ENCODE data around the gene MMD2.
"Not testable (repeated sequence)": the region's sequence is repeated elsewhere in the genome, so short reads cannot be mapped to it uniquely, and the experiment has no call there.

Gene MMD2, protein sequence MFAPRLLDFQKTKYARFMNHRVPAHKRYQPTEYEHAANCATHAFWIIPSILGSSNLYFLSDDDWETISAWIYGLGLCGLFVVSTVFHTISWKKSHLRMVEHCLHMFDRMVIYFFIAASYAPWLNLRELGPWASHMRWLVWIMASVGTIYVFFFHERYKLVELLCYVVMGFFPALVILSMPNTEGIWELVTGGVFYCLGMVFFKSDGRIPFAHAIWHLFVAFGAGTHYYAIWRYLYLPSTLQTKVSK

DNA sequence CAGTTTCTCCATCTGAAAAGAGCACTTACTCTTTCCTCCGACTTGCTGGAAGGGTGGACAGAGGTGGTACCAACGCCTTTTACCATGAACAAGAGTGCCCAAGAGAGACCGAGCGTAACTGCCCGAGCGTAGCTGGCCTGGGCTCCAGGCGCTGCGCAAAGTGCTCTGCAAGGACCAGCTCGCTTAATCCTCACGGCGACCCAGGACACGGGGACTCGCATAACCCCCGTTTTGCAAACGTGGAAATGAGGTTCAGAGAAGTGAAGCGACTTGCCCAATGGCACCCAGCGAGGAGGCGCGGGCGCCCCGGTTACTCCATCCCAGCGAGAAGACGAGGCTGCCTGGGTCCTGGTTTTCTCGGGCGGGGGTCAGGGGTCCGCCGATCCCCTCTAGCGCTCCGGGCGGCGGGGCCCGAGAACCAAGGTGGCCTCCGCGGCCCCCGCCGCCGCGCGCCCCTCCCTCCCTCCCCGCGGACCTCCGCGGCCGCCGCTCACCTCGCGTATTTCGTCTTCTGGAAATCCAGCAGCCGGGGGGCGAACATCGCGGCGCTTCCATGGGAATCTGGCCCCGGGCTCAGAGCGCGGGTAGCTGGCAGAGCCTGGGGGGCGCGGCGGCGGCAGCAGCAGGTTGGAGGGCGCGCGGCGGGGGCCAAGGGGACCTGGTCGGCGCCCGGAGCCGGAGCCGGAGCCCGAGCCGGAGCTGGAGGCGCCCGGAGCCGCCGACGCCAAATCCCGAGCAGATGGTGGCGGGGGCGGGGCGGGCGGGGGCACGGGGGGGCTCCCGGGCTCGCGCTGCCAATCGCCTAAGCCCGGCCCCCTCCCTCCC is at the start of gene MMD2:
MMD2 (minus strand) TSS at position 711 of the 825 bp plus-strand sequence; CDS start at position 541, 170 bp downstream.
- DNase-seq = no peak

DNA sequence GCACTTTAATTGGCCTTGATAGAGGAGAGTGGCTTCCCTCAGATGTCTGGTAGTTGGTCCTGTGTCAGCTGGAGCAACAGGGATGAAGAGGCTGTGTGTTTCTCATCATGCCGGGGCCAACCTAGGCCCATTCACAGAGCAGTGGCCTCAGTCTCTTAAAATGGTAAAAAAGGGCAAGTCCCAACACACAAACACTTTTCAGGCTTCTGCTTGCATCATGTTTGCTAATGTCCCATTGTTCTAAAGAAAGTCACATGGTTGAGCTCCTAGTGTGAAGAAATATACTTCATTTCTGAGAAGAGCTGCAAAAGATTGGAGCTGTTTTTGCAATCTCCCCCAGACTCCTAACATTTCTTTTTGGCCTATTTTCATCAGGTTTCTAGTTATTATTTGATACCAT is 46.1 kb upstream of the MMD2 start:
- no peak for DNase-seq

DNA sequence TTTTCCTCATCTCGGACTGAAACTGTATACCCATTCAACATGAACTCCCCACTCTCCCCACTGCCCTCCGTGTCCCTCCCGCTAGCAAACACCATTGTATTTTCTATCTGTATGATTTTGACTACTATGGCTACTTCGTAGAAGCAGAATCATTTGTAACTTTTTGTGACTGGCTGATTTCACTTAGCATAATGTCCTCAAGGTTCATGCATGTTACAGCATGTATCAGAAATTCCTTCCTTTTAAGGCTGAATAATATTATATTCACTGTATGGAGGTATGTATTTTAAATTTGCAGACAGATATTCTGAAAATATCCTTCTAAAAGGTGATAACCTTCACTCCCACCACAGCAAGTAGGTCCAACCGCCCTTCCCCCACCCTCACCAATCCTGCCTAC is 42.9 kb upstream of the MMD2 start:
- no peak for DNase-seq

DNA sequence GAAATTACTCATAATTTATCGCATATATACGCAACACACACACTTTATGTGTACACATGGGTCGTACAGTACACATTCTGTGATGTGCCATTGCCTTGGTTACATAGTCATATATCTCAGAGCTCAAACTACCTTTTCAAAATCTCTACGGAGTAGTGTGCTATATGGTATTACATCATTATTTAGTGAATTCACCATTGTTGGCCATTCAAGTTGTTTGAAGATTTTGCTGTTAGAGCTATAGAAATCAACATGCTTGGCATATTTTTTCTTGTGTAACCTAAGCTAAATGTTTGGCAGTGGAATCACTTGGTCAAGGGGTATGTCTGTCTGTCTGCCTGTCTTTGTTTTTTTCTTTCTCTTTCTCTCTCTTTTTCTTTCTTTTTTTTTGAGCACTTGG is 42.0 kb upstream of the MMD2 start:
- DNase-seq = no peak

DNA sequence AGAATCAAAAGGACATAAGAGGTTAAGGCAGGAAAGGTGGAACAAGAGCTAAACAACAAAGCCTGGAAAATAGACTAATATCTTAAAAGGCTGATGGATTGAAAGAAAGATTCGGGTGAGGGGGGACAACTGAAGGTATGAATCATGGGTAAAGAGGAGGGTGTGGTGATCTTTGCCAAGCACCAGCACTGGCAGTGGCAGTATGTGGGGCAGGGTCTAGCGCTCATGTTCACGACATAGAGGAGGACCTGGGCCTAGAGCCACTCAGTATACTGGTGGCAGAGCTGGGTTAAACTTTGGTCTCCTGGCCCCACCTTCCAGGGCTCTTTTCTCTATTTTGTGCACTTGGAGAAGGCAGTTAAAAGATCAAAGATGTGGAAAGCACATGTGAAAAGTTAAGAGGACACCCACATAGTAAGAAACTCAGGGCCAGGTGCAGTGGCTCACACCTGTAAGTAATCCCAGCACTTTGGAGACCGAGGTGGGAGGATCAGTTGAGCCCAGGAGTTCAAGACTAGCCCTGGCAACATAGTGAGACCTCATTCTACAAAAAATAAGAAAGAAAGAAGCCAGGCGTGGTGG is 40.5 kb upstream of the MMD2 start:
- DNase-seq = no peak

DNA sequence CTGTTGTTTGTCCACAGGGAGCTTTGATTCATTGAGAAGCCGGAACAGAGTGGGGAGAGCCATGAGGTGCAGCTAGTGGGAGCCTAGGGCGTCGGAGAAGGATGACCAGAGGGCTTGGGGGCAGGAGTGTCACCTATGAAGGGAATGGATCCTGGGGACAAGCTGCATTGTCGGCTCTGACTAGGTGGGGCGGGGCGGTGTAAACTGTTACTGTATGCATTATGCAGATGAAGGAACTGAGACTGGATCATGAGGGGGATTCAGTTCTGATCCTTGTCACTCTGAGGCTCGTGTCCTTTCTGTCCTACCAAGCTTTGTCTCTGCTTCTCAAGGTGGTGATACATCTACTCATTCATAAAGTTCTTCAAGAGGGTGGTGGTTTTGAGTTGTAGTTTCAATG is 39.9 kb upstream of the MMD2 start:
- DNase-seq = no peak

DNA sequence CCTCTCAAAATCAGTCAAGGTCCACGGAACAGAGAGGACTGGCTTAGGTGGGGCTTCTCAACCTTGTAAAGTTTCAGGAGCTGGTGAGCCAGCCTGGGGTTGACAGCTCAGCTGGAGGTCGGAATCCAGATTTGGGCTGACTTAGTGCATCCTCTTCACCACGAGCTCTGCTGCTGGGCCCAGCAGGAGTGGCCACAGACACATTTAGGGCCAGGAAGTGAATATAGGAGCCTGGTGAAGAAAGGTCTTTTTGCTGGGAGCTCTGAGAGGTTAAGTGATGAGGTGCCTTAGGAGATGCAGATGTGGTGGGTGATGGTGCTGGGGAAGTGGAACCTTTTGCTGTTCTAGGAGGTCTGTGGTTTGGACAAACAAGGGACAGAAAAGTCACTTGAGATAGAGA is 39.3 kb upstream of the MMD2 start:
- DNase-seq = no peak

DNA sequence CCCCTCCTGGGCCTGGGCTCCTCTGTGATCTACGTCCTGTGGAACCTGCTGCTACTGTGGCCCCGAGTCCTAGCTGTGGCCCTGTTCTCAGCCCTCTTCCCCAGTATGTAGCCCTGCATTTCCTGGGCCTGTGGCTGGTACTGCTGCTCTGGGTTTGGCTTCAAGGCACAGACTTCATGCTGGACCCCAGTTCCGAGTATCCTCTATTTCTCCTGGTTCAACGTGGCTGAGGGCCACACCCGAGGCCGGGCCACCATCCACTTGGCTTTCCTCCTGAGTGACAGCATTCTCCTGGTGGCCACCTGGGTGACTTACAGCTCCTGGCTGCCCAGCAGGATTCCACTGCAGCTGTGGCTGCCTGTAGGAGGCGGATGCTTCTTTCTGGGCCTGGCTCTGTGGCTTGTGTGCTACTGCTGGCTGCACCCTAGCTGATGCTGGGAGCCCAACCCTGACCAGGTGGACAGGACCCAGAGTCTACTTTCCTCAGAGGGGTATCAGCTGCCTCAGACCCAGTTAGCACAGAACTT is 37.8 kb upstream of the MMD2 start:
- DNase-seq = no peak

DNA sequence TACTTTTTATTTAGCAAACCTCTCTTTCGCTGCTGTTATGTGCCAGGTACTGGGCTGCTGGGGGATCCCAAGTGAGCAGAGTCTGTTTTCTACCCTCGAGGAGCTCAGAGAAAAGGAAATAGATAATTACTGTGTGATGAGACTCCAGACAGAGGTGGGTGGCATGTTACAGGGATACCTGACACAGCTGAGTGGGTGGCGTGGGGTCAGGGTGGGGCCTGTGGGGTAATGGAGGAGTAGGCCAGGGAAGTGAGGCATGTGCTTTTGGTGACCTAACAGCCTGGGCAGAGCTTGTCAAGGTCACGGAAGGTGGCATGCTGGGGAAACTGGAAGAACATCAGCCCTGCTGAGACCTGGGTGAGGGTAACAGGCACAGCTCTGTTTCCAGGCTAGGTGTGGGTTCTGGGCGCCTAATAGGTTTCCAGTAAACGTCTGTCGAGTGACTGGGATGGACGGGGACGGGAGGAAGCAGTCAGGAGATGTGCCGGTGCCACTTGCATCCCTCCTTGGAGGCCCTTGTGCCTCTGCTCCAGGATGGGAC is 36.5 kb upstream of the MMD2 start:
- no peak for DNase-seq

DNA sequence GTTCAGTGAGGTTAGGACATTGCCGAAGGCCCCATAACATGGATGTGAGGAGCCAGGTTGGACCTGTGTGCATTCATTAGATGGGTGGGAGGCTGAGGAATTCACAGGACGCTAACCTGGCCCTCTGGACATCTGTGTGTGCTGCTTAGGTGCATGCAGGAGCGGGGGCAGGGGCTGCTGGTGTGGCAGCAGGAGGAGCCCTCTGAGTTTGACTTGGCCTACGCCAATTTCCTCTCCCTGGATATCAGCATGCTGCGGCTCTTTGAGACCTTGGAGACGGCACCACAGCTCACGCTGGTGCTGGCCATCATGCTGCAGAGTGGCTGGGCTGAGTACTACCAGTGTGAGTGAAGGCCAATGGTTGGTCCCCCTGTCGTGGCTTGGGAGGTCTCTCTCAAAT is 34.5 kb upstream of the MMD2 start:
- no peak for DNase-seq

DNA sequence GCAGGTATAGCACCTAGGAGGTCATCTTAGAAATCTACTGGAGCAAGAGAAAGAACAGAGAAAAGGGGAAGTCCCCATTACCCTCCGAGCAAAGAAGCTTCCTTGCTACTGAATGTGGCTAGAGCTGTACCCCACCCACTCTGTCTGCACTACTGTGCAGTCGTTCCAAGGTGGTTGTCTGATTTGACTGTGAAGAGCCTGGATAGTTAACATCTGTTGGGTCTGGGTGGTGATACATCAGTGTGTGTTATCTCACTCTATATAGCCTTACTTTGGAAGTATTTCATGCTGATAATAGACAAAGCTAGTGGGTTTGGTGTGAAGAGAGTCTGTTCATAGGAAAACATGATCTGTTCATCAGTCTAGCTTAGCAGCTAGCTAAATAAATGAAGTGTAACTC is 23.8 kb upstream of the MMD2 start:
- DNase-seq = not testable (repeated sequence)

DNA sequence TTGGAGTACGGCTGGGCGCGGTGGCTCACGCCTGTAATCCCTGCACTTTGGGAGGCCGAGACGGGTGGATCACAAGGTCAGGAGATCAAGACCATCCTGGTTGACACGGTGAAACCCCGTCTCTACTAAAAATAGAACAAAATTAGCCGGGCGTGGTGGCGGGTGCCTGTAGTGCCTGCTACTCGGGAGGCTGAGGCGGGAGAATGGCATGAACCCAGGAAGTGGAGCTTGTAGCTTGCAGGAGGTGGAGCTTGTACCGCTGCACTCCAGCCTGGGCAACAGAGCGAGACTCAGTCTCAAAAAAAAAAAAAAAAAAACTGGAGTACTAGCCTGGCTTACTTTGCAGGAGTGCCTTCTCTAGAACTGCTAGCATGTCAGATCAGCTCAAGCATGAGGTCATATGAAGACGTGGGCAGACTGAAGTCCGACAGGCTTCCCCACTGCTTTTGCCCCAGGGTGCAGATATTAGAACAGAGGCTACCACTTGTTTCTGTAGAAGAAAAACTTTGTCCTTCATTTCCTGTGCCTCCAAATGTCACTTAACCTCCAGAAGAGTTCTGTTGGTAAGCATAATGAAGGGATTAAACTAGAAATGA is 22.4 kb upstream of the MMD2 start:
- not testable (repeated sequence) for DNase-seq

DNA sequence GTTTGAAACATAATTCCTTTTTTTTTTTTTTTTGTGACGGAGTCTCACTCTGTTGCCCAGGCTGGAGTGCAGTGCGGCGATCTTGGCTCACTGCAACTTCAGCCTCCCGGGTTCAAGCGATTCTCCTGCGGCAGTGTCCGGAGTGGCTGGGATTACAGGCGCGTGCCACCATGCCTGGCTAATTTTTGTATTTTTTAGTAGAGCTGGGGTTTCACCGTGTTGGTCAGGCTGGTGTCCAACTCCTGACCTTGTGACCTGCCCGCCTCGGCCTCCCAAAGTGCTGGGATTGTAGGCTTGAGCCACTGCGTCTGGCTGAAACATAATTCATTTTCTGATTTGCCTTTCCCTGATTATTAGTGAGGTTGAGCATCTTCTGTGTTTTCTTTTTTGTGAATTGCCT is 16.6 kb upstream of the MMD2 start:
- not testable (repeated sequence) for DNase-seq

DNA sequence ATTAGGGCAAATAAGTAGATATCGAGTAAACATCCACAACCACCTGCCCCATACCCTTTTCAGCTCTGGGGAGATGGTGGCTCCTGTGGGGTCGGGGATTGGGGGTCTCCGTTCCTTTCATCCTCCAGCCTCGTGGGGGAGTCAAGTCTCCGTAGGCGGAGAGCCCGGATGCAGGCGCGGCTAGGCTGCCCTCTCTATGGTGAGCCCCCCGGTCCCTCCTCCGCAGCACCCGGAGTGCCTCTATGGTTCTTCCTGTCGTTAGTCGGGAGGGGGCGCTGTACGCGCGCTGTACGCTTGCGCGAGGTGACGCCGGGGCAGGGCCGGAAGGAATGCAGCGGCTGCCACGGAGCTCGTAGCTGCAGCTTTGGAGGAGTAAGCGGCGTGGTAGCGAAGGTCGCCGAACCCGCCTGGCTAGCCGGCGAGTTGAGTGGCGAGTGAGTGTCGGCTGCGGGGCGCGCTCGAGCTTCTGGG is 14.8 kb upstream of the MMD2 start:
- DNase-seq = peak; percentile 94

DNA sequence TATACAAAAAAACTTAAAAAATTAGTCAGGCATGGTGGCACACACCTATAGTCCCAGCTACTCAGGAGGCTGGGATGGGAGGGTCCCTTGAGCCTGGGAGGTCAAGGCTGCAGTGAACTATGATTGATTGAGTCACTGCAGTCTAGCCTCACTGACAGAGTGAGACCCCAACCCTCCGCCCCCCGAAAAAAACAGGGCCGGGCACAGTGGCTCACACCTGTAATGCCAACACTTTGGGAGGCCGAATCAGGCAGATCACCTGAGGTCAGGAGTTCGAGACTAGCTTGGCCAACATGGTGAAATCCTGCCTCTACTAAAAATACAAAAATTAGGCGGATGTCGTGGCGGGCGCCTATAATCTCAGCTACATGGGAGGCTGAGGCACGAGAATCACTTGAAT is 13.5 kb upstream of the MMD2 start:
- DNase-seq = not testable (repeated sequence)

DNA sequence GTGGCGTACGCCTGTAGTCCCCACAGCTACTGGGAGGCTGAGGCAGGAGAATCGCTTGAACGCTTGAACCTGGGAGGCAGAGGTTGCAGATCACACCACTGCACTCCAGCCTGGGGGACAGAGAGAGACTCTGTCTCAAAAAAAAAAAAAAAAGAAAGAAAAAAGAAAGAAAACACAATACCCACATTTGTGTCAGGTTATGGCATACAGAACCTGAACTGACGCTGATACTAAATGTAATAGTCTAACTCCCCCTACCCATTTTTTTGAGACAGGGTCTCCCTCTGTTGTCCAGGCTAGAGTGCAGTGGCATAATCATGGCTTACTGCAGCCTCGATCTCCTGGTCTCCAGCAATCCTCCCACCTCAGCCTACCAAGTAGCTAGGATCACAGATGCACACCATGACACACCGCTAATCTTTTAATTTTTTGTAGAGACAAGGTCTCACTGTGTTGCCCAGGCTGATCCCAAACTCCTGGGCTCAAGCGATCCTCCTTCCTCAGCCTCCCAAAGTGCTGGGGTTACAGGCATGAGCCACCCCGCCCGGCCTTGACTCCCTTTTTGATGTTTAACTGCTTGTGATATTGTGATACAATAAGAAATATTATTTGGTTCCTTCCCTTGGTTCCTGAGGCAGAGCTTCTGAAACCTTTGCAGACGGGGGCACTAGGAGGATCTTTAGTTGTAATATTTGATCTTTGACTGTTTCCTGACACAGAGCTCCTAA is 6.5 kb upstream of the MMD2 start:
- no peak for DNase-seq

DNA sequence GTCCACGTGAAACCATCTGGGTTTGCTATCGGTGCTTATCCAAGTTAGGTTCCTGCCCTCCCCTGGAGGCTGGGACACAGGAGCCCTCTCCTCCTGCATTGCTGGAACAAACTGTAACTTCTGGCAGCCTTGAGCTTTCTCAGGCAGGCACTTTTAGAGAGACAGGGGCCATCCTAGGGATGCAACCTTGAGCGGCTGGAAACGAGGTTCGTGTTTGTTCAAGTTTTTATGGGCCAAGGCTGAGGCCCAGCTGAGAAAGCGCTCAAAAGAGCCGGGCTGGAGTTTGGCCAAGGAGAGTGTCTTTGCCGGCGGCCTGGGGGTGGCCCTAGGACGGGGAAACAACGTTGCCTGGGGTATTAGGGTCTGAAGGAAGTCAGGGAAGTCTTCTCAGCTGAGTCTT is 5.5 kb upstream of the MMD2 start:
- DNase-seq = no peak

DNA sequence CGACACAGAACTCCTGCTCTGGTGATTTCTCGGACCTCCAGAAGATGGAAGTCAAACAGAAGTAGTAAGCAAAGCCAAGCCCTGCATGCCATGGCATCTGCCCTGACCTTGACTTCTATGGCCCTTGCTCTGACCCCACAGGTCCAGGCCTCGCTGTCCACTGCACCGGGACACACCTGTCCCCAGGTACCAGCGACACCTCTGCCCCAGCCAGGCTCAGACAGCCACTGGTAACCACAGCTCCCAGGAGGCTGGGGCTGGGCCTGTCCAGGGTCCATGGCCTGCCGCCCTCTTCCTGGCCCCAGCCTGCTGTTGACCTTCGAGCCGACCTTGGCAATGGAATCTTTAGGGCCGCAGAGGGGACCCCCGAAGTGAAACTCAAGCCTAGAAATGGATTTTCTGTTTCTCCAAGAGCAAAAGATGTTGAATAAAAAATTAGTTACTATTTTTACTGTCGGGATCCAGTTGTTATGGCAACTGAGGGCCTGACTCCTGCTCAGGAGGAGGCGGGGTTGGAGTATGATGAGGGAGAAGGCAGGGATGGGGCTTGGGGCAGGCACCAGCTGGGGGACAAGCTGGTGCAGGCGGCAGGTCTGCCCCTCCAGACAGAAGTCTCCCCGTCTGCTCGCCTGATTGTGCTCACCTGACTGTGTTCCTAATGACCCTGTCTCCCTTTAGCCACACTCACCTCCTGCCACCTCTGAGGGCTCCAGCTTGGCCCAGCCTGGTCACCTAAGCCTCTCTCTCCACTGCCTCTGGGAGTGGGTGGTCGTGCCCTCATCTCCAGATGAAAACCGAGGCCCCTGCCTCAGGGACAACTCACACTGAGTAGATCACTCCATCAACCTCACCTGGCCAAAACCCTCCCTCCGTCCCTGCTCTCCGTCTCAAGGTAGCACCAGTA is 4.1 kb upstream of the MMD2 start:
- DNase-seq = no peak

DNA sequence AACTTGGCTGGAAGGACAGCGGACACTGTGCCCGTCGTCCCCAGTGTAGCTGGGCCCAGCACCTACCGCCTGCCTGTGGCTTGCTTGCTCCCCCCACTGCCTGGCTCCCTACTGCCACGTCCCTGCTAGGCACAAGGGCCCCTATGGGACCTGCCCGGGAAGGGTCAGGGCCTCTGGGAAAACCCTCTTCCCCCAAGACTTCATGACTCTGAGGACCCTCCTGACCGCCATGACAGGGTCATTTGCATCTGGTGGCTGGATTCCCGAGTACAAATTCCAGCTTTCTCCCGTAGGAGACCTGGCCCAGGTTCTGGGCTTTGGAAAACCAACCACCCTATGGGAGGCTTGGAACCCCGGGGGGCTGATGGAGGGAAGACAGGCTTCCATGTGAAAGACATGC is 1.4 kb upstream of the MMD2 start:
- DNase-seq = no peak

DNA sequence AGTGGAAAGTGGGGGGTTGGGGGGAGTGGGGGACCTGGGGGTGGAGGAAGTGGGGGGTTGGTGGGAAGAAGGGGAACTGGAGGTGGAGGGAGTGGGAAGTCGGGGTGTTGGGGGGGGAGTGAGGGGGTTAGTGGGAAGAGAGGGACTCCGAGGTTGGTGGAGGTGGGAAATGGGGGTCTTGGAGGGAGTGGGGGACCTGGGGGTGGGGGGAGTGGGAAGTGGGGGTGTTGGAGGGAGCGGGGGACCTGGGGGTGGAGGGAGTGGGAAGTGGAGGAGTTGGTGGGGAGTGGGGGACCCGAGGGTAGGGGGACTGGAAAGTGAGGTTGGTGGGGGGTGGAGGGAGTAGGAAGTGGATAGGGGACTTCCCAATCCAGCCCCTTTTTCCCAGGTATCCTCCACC is 906 bp upstream of the MMD2 start:
- no peak for DNase-seq

DNA sequence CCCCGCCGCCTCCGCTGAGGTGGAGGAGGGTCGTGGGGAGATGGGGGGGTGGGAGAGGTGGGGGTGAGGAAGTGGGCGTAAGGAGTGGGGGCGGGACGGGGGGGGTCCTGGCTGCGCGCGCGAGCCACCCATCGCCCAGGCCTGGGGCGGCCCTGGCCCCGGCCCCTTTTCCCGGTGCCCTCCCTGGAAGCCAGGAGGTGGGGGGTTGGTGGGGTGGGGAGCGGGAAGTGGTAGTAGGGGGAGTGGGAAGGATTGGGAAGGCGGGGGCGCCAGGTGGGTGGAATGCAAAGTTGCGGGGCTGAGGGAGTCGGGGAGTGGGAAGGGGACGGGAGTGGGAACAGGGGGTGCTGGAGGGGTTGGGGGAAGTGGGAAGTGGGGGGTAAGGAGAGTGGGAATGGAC is 319 bp upstream of the MMD2 start:
- no peak for DNase-seq
